K562 (cell line): ENCODE data around the gene GADL1. TPM values are rescaled to one million over a fixed set of nuclear protein-coding genes. Genes with fewer than 3 reads are reported as not detected.

Experiments used
- BDP1 ChIP-seq: IDR thresholded peaks from 3 replicates; pipeline ENCODE4 v1.6.1; 2011; ENCODE audit not compliant: insufficient read length, insufficient read depth
- CBX8 ChIP-seq: fragments of 200-600 bp; sonication (generic); IDR thresholded peaks from 2 replicates; pipeline ENCODE4 v1.6.1; 2012; ENCODE audit warnings: borderline replicate concordance, mixed run types, low read depth, mild to moderate bottlenecking, moderate library complexity, mixed read lengths, low read length, control low read depth, inconsistent platforms; ENCODE audit not compliant: poor library complexity, severe bottlenecking; ENCODE audit errors: extremely low read depth
- MAFK ChIP-seq: IDR thresholded peaks from 2 replicates; pipeline ENCODE4 v1.6.1; 2011; ENCODE audit warnings: low read length, improper control_type of control experiment
- MED1 ChIP-seq: sonication (generic); formaldehyde crosslinking; IDR thresholded peaks from 2 replicates; pipeline ENCODE4 v1.8.1; 2023; ENCODE audit warnings: missing genetic modification reagents, borderline replicate concordance
- NR2C2 ChIP-seq, 2 experiments: fragments of 200-800 bp in 1 of 2; sonication (Bioruptor generic) in 1 of 2; sonication (generic) in 1 of 2; formaldehyde crosslinking in 1 of 2; IDR thresholded peaks; 2 replicates each; pipeline versions ENCODE4 v1.6.1 to v1.8.0; 2016 to 2022; ENCODE audit warnings: mild to moderate bottlenecking in 1 of 2, missing compliant biosample characterization in 1 of 2, missing genetic modification characterization in 1 of 2, missing genetic modification reagents in 1 of 2
- SAFB2 ChIP-seq: fragments of 200-400 bp; formaldehyde crosslinking; IDR thresholded peaks from 2 replicates; pipeline ENCODE4 v1.6.1; 2018; ENCODE audit warnings: borderline replicate concordance, low read length, low read depth, moderate library complexity; ENCODE audit not compliant: severe bottlenecking
- ZBTB7A ChIP-seq: IDR thresholded peaks from 2 replicates; pipeline ENCODE4 v1.6.1; 2011; ENCODE audit warnings: low read depth, mild to moderate bottlenecking, low read length, moderate library complexity, borderline replicate concordance; ENCODE audit not compliant: control insufficient read depth
- ZNF140 ChIP-seq: fragments of 250-450 bp; sonication (Bioruptor Pico); IDR thresholded peaks from 2 replicates; pipeline ENCODE4 v1.8.0; 2021; ENCODE audit warnings: moderate library complexity, mild to moderate bottlenecking, inconsistent platforms
- ZNF766 ChIP-seq: fragments of 200-800 bp; sonication (Bioruptor generic); conservative IDR thresholded peaks from 2 replicates; pipeline ENCODE4 v1.6.1; 2016; ENCODE audit warnings: missing genetic modification characterization, missing compliant biosample characterization
- ZNF77 ChIP-seq: fragments of 250-450 bp; sonication (Bioruptor Pico); IDR thresholded peaks from 2 replicates; pipeline ENCODE4 v1.5.0; 2020
- polyA plus RNA-seq, 8 experiments: library from polyadenylated mRNA; depleted of rRNA in 4 of 8; stranded (reverse) in 5 of 8; unstranded in 3 of 8; fragments of >200 nt; fragmentation: Nextera tagmentation in 2 of 8; fragmentation: Illumina TruSeq in 1 of 8; extraction: Ambion mirVana in 2 of 8; extraction: Trizol in 1 of 8; gene quantifications; 2 replicates each; pipeline versions ENCODE4 v1.2.1 to v1.2.3, GENCODE V29; 2011 to 2014; ENCODE audit warnings: inconsistent platforms in 1 of 8, missing spikeins in 1 of 8
- total RNA-seq, 7 experiments: library from RNA; depleted of rRNA in 6 of 7; stranded (reverse); fragments of >200 nt in 6 of 7; fragmentation: Illumina TruSeq in 2 of 7; extraction: Trizol in 2 of 7; gene quantifications; 2 replicates each; pipeline versions ENCODE4 v1.2.1 to v1.2.3, GENCODE V29; 2011 to 2021; ENCODE audit warnings: low replicate concordance in 1 of 7
- TF ChIP-seq, protein P1 (sequence below): sonication (generic); formaldehyde crosslinking; IDR thresholded peaks from 2 replicates; pipeline ENCODE4 v1.8.1; 2023; ENCODE audit warnings: mild to moderate bottlenecking, missing genetic modification reagents
- TF ChIP-seq, protein P2 (sequence below): fragments of 200-800 bp; sonication (Bioruptor generic); IDR thresholded peaks from 2 replicates; pipeline ENCODE4 v1.6.1; 2017; ENCODE audit warnings: missing genetic modification characterization, missing compliant biosample characterization

GADL1 gene
- total and polyA plus RNA-seq, 9 of the 15 experiments (the other 6 are each of a cell fraction or from before 2014, with no cell fraction given): 0.07 TPM; not detected in 8

DNA sequence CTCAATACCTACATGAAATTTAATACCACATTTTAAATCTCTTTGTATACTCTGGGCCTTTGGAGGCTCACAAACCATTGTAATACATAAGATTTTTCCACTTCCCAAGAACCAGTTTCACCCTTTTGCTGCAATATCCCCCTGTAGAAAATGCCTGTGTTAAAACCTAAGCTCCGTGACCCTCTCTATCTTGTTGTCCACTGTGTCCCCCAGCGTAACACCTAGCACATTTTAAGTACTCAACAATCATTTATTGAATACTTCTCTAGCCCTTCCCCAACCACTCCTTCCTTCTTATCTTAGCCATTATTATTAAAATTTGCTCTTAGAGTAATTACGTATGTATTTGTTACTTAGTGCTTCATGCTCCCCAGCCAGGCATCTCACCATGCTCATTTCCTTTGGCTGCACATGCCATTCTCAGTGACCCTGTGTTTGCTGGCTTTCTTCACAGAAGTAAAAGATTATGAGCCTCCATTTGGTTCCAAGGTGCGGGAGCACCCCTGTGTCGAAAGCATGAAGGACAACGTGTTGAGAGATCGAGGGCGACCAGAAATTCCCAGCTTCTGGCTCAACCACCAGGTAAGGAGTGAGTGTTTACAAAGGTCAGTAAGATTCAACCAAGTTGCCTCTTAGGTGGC is 206.4 kb downstream of the GADL1 start (continued):
- TF ChIP-seq, protein P1, sequence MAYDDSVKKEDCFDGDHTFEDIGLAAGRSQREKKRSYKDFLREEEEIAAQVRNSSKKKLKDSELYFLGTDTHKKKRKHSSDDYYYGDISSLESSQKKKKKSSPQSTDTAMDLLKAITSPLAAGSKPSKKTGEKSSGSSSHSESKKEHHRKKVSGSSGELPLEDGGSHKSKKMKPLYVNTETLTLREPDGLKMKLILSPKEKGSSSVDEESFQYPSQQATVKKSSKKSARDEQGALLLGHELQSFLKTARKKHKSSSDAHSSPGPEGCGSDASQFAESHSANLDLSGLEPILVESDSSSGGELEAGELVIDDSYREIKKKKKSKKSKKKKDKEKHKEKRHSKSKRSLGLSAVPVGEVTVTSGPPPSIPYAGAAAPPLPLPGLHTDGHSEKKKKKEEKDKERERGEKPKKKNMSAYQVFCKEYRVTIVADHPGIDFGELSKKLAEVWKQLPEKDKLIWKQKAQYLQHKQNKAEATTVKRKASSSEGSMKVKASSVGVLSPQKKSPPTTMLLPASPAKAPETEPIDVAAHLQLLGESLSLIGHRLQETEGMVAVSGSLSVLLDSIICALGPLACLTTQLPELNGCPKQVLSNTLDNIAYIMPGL (CRISPR knock-in tag): no peak
- TF ChIP-seq ZNF140 (CRISPR knock-in tag) (no peak), ZNF766 (CRISPR knock-in tag) (no peak), NR2C2 (CRISPR knock-in tag; IDR thresholded peaks at IDR 0.05) (no peak), NR2C2 (tag; IDR thresholded peaks at IDR 0.05) (no peak), MAFK (no peak), ZNF77 (CRISPR knock-in tag) (no peak), BDP1 (no peak), ZBTB7A (no peak), SAFB2 (no peak), CBX8 (no peak), MED1 (no peak)
- TF ChIP-seq, protein P2, sequence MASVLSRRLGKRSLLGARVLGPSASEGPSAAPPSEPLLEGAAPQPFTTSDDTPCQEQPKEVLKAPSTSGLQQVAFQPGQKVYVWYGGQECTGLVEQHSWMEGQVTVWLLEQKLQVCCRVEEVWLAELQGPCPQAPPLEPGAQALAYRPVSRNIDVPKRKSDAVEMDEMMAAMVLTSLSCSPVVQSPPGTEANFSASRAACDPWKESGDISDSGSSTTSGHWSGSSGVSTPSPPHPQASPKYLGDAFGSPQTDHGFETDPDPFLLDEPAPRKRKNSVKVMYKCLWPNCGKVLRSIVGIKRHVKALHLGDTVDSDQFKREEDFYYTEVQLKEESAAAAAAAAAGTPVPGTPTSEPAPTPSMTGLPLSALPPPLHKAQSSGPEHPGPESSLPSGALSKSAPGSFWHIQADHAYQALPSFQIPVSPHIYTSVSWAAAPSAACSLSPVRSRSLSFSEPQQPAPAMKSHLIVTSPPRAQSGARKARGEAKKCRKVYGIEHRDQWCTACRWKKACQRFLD (CRISPR knock-in tag): no peak
- TF ChIP-seq, all 486 proteins: peak for 0
